Stimulated activated CD8-positive, alpha-beta memory T cell treated with anti-CD3 and anti-CD28 coated beads, Interleukin-4, amount 100 ng/mL, for 4 hours (primary cell): ENCODE results near the gene RNU11.
"Not testable (repeated sequence)": the region's sequence is repeated elsewhere in the genome, so short reads cannot be mapped to it uniquely, and the experiment has no call there.

Experiments used
- DNase-seq, 2 donors: peaks; one replicate each; pipeline ENCODE4 v3.0.0-alpha.2; 2020; ENCODE audit warnings: low read depth in 2 of 2, low spot score in 1 of 2

The RNU11 gene

DNA sequence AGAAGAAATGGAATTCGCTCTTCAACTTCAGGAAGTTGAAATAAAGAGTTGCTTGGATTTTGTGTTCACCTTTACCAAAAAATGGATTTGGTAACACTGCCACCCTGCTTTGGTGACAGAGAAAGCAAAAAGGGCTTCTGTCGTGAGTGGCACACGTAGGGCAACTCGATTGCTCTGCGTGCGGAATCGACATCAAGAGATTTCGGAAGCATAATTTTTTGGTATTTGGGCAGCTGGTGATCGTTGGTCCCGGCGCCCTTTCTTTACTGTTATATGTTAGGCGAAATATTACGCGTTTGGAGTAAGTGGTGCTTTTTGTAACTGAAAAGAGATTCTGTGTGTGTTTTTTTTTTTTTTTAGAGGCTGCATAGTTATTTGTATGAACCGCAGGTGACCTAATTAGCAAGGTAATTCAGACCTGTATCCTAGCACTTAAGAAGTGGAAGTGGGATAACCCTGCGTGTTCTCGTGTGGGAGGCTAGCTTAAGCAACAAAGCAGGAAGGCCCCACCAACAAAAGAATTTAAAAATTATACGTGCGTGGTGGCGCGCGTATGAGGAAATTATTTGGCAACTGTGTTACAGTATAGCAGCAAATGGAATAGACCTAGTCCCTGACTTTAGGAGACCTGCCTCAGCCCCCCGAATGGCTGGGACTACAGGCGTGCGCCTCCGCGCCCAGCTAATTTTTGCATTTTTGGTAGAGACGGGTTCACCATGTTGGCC is at the start of gene RNU11:
TSS of gene RNU11 (plus strand) at position 127 of the 725 bp plus-strand sequence.
- DNase-seq: peak; percentile 70 to 76

DNA sequence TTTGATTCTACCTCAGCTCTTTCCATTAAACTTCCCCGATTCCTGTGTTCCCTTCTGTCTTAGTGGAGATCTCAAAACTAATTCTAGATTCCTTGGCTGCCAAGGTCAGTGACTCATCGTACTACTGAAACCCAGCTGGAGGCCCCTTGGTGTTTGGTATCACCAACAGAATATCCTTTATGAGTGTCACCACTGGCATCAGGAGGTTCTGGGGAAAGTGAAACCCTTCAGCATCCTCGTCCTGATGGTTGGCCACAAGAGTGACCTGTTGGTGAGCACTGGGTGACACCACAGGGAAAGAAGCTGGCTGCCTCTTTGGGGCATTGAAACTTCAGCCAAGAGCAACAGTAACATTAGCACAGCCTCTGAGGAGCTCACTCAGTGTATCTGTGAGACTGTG is 46.7 kb upstream of the RNU11 start:
- DNase-seq: no peak

DNA sequence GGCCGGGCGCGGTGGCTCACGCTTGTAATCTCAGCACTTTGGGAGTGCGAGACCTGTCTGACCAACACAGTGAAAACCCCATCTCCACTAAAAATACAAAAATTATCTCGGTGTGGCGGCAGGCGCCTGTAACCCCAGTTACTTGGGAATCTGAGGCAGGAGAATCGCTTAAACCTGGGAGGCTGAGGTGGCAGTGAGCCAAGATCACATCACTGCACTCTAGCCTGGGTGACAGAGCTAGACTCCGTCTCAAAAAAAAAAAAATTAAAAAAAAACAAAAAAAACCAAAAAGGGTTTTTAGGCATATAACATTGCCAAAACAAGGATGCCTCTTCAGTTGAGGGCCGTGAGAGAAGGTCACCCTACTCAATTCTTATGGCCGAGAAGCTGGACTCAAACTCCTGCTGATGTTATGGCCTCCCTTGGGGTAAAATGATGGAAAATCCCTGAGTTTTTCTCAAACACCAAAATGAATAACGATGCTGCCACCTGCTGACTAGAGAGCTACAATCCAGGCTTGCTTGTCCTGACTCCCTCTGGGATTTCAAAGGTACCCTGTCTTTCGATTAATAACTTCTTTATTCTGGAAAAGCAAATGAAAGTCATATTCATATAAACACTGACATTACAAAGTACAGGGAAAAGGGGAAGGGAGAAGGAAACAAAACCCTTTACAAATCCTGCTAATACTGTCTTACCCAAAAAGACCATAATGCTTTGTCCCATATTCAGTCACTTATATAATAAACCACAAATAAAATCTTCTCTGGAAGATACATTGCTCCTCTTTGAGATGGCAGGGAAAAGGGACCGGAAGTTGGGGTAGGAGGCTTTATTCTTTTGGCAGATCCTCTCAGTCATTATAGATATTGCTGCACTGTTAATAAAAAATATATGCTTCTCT is 45.6 kb upstream of the RNU11 start:
- no peak for DNase-seq

DNA sequence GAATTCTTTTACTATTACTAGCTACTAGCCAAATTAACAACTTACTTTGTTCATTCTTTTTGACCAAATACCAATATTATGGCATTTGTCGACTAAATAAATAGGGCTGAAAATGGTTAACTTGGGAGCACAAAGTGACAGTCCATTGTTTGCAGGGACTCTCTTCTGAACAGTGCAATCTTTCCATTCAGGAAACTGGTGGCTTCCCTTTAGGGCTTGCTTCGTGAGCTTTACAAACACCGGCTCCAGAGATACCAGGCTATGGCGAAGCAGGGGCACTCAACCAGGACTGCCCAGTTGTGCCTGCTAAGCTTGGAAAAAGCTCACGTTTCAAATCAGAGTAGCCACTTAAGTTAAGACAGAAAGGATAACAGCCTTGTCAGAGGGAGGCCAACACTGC is 44.0 kb upstream of the RNU11 start:
- no peak for DNase-seq

DNA sequence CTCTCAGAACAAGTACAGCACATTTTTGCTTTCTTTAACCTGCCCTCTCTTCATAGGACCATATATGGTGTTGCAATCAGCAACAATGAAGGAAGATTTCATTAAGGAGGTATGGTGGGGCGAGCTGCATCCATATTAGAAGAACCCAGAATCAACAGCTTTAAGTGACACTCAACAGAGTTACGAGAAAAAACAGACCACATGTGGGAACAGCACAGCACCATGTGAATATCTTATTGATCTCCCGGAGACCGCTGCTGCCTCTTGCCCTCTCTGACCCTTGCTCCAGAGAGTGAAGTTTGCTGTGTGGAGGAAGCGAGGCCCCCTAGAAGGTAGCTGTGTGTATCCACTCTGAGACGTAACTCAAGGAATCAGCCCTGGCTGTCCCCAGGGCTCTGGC is 43.4 kb upstream of the RNU11 start:
- DNase-seq: no peak

DNA sequence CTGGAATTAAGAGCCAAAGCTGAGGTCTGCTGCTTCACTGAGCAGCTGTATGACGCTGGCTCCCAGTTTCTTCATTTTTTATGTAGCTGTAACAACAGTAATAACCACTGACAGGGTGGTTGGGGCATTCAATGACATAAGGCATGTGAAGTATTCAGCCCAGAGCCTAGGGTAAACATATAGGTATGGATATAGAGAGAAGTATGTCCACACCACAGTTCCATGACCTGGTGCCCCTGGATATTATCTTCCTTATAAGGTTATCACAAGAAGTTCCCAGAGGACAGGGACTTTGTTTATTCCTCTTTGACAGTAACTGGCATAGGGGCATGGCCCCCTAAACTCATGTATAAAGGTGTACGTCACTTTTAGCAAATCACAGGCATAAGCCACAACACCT is 41.6 kb upstream of the RNU11 start:
- DNase-seq: no peak

DNA sequence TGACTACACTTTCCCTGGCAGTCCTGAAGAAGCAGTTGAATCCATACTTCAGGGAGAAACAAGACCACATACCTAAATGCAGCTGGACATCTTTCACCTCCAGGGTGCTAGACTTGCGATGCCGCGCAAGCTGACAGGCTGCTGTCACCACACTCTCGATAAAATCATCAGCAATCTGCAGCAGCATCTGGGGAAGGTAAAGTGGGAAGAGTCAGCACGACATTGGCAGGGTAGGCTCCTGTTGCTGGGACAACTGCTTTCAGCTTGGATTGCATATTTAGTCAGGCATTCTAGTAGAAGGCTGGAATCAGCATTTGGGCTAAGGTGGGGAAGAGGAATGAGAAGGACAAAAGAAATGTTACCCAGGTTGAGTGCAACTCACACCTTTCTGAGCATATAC is 35.2 kb upstream of the RNU11 start:
- no peak for DNase-seq

DNA sequence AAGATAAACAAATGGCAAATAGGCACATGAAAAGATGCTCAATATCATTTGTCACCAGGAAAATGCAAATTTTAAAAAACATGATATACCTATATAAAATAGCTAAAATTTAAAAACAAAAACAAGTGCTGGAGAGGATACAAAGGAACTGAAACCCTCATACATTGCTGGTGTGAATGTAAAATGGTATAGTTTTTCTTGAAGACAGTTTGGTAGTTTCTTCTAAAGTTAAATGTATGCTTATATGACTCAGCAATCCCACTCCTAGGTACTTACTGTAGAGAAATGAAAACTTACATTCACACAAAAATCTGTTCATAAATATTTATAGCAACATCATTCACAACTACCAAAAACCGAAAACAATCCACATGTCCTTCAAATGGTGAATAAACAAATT is 16.7 kb upstream of the RNU11 start:
- no peak for DNase-seq

DNA sequence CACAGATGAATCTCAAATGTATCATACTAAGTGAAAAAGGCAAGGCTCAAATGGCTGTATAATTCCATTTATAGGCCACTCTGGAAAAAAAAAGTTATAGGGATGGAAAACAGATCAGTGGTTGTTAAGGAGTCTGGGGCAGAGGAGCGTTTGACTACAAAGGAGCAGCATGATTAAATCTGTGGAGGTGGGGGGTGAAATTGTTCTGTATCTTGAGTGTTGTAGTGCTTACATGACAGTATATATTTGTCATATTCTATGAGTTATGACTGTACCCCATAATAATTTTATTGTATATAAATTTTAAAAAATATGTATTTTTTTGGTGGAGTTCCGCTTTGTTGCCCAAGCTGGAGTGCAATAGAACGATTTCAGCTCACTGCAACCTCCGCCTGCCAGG is 15.8 kb upstream of the RNU11 start:
- DNase-seq: no peak

DNA sequence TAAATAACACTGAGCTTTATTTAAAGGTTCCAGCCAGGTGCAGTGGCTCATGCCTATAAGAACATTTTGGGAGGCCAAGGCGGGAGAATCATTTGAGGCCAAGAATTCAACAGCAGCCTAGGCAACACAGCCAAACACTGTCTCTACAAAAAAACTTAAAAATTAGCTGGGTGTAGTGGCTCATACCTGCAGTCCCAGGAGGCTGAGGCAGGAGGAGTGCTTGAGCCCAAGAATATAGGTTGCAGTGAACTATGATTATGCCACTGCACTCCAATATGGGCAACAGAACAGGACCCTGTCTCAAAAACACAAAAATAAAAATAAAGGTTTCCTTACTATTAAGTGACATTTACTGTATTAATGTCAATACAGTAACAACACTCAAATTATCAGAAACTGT is 7.6 kb upstream of the RNU11 start:
- DNase-seq: no peak

DNA sequence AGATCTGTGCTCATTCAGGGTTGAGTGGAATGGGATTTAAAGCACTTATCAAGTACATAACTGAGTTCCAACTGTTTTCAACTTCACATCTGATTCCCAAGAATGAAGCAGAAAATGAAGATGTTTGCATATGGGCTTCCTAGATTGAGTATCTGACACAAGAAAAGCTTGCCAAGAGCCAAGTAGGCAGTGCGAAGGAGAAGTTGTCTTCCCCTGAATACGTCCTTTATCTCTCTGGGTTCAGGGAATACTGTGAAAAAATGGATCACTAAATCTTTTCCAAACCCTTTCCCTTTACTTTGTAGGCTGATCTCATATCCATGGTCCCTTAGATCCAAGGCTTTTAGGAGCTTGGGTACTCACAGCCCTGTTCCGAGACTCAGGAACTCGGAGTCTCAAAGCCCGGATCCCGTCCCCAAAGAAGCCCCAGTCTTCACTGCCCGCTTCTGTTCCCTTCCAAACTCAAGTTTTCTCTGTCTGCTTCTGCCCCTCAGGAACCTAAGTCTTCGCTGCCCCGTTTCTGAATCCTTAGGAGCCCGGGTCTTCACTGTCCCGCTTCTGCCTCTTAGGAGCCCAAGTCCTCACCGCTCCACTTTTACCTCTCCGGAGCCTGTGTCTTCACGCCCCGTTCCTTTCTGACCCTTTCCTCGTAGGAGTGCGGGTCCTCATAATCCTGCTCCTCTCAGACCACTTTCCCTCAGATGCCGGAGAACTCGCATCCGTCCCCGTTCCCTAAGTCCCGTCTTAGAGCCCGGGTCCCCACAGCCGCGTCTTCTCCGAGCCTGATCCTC is 6.1 kb upstream of the RNU11 start:
- DNase-seq: peak in 1 of 2 donors; percentile 3

DNA sequence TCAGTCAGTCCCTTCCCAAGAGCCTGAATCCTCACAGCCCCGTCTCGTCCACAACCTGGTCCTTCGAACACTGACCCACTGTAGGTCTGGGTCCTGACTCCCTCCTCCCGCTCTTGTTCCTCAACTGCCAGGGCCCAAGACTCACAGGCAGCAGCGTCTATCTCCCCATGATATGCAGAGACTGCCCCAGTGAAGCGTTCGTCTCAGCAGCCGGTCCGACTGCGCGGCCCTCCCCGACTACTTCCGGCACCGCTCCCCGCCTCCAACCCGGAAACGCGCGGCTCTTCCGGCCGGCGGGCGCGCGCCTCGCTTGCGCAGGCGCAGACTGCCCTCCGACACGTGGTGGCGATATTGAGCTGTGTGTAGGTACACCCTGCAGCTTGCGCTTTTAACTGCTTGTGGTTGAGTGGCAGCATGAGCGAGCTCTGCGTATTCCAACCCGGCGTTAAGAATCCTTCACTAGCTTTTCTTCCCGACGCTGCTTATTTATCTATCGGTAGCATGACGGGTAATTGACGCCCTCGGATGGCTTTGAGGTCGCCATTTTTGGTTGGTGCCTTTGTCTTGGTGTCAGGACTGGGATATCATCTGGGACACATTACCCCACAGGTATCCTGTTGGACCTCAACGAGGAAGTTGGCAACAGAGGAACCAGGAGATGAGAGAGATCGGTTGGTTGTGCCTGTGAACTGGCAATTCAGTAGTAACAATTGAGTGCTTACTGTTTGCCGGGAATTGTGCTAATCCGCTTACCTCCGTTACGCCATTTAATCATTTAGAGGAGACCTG is 5.4 kb upstream of the RNU11 start, which contains the start of gene TAF12:
TSS of gene TAF12 (minus strand) at position 221 of the 789 bp plus-strand sequence. CDS start 20,986 bp downstream, outside the sequence.
- DNase-seq: peak; percentile 74 to 81

DNA sequence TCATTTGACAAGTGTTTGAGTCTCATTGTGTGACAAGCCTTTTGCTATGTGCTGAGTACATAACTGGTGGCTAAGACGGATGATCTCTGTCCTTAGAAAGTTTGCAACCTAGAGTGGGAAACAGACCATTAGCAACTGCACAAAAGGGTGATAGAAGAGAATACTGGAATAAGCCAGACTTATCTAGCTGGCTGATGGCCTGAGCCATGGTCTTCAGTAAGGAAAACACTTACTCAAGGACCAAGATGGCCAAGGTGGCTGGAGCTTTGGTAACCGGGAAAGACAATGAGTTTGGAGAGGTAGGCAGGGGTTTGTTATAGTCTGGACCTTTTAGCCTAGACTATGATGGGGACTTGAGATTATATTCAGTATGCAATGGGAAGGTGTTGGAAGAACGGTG is 3.9 kb upstream of the RNU11 start:
- DNase-seq: no peak

DNA sequence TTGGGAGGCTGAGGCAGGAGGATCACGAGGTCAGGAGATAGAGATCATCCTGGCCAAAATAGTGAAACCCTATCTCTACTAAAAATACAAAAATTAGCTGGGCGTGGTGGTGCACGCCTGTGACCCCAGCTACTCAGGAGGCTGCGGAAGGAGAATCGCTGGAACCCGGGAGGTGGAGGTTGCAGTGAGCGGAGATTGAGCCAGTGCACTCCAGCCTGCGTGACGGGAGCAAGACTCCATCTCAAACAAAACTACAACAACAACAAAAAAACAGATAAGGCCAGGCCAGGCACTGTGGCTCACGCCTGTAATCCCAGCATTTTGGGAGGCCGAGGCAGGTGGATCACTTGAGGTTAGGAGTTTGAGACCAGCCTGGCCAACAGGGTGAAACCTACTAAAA is 3.0 kb upstream of the RNU11 start:
- DNase-seq: not testable (repeated sequence)

DNA sequence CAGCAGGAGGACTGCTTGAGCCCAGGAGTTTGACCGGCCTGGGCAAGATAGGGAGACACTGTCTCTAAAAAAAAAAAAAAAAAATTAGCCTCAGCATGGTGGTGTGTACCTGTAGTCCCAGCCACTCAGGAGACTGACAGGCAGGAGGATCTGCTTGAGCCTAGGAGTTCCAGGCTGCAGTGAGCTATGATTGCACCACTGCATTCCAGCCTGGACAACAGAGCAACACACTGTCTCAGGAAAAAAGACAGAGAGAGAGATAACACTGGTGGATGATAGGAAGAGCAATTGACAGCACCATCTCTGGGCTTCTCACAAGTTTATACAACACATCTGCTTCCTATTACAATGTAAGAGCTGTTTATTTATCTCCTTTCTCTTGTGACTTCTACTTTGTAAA is 2.4 kb upstream of the RNU11 start:
- DNase-seq: no peak

DNA sequence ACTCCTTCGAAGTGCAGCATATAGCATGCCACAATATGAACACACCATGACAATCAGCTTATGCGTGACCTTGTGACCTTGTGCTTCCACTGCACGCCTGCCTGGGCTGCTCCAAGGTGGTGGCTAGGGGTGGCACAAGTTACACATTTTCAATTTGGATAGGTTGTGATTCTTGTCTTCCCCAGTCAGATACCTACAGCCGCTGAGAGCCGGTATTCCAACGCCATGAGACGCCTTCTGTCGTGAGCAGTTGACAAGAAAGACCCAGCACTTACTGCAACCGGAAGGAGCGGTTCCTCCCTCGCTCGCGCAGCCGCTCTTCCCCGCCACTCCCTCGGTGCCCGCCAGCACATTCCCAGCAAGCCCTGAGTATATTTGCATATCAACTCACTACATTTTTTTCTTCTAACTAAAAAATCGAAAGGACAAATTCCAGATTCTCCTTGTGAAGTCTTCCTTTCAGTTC is 359 bp upstream of the RNU11 start:
- DNase-seq: peak; percentile 65 to 82

DNA sequence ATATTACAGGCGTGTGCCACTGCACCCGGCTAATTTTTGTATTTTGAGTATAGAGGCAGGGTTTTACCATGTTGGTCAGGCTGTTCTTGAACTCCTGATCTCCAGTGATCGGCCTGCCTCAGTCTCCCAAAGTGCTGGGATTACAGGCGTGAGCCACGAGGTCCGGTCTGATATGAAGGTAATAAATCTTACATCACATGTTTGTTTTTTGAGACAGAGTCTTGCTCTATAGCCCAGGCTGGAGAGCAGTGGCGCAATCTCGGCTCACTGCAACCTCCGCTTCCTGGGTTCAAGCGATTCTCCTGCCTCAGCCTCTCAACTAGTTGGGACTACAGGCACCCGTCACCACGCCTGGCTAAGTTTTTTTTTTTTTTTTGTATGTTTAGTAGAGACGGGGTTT is 4.7 kb downstream of the RNU11 start:
- not testable (repeated sequence) for DNase-seq

DNA sequence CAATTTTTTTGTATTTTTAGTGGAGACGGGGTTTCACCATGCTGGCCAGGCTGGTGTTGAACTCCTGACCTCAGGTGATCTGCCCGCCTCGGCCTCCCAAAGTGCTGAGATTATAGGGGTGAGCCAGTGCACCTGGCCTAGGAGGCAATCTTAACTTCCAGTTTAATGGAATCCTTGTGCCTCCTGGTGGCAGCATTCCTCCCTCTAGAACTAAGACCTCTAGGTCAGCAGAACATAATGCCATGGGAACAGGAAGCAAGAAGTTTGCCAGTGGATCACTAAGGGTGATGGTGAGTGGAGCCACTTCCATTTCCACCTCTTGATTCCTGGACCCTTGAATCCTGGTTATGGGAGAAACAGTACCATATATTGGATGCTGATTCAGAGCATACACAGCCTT is 5.5 kb downstream of the RNU11 start:
- not testable (repeated sequence) for DNase-seq

DNA sequence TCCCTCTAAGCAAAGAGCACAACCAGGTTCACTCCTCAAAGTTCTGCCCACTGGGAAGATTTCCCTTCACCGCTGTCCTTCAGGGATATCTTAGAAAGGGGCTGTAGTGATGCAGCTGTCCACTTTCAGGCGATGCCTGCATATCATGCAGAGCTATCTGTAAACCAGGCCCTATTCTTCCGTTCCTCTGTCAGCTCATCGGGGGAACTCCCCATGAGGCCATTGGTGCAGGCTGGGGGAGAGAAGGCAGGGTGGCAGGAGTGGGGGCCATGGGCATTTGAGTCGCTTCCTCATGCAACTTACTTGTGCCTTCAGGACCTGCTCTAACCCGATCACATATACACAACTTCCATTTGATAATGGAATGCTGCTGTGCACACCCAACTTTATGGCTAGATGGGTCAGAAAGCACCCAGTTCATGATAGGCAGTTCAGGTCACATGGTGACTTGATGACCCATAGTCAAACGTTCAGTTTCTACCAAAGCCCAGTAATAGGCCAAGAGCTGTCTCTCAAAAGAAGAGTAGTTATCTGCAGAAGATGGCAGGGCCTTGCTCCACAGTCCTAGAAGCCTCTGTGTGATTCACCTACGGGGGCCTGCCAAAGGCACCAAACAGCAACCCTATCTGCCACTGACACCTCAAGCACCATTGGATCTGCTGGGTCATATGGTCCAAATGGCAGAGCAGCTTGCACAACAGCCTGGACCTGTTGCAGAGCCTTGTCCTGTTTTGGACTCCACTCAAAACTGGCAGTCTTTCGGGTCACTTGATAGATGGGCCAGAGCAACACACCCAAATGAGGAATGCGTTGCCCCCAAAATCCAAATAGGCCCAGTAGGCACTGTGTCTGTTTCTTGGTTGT is 7.3 kb downstream of the RNU11 start:
- not testable (repeated sequence) for DNase-seq

DNA sequence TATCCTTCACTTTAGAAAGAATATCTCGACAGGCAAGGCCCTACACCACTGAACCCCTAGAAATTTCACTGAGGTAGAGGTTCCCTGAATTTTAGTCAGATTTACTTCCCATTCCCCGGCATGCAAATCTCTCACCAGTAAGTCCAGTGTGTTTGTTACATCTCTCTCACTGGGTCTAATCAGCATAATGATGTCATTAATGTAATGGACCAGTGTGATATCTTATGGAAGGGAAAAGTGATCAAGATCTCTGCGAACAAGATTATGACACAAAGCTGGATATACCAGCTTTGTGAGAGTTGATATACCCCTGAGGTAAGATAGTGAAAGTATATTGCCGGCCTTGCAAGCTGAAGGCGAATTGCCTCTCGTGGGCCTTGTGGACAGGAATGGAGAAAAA is 7.9 kb downstream of the RNU11 start:
- DNase-seq: no peak
